Left ventricle myocardium inferior (tissue), 1 donor: ENCODE measurements around the gene PTEN. TPM values are rescaled to one million over a fixed set of nuclear protein-coding genes. Genes with fewer than 3 reads are reported as not detected.

Source experiments
- DNase-seq: peaks from one replicate; pipeline ENCODE4 v3.0.0-alpha.2; 2020
- H3K27ac ChIP-seq: fragments of 200-600 bp; replicated peaks from 2 replicates; pipeline ENCODE4 v1.8.0; 2021
- H3K27me3 ChIP-seq: fragments of 200-600 bp; 2 replicates; pipeline ENCODE4 v1.8.0; 2021; ENCODE audit warnings: low read depth
- H3K36me3 ChIP-seq: fragments of 200-600 bp; 2 replicates; pipeline ENCODE4 v1.8.0; 2021
- H3K4me1 ChIP-seq: fragments of 200-600 bp; 2 replicates; pipeline ENCODE4 v1.8.0; 2021
- H3K4me3 ChIP-seq: fragments of 200-600 bp; 2 replicates; pipeline ENCODE4 v1.8.0; 2021; ENCODE audit warnings: mild to moderate bottlenecking, moderate library complexity
- H3K9me3 ChIP-seq: fragments of 200-600 bp; replicated peaks from 2 replicates; pipeline ENCODE4 v1.8.0; 2021
- CTCF ChIP-seq: fragments of 200-600 bp; IDR thresholded peaks from 2 replicates; pipeline ENCODE4 v1.8.0; 2021; ENCODE audit warnings: antibody characterized with exemption, mild to moderate bottlenecking, borderline replicate concordance
- intact Hi-C: fragments of 100-400 bp; cut with micrococcal nuclease; formaldehyde crosslinking; loops from one replicate; pipeline ENCODE4 v1.11.0; 2022
- total RNA-seq: library from RNA; stranded (reverse); fragmentation: NEBNext Ultra II Directional; extraction: Animal tissue kit (Norgen Biotek cat#: 25700); gene quantifications from one replicate; pipeline ENCODE4 v1.2.1, GENCODE V29; 2021
- donor health status: DM: no; HTN: yes; CAD: no; lungs with severe emphysema.

Gene PTEN
- total RNA-seq, 1 donor from 2014 or later: 49.9 TPM

- intact Hi-C loops: no loop called here
- Histone ChIP-seq H3K4me1 (peaks cover 51% of the 10 kb centered on the region), H3K36me3 (peaks cover 28% of the 10 kb centered on the region), H3K27ac (peak overlapping the region; percentile 51), H3K9me3 (peaks cover 46% of the 10 kb centered on the region), H3K27me3 (no peaks in the 10 kb centered on the region), H3K4me3 (no peak overlapping the region)
- no peak for TF ChIP-seq CTCF
- no peak for DNase-seq
Measured at GRCh38 chr10:87915406-87915805, 52.0 kb downstream of the PTEN start.

DNA sequence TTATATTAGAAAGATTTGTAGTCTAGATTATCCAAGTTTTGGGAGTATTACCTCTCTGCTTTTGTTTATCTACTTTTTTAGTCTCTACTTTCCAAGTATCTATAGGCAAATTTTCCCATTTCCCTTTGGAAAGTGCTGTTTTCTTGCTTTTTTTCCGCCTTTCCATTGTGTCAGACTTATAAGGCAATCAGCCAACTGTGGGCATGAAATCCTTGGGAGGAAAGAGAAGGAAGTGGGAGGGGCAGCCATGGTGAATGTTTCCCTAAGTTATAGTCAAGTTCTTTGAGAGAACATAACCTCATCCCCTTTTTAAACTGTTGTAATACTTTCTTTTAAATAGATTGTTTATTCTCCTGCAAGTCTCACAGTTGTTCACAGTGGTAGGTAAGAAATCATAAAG is 52.6 kb downstream of the PTEN start:
- peaks cover 53% of the 10 kb centered on the region for H3K4me1 ChIP-seq
- peaks cover 40% of the 10 kb centered on the region for H3K9me3 ChIP-seq
- H3K27ac ChIP-seq: peak overlapping the region; percentile 51
- peaks cover 28% of the 10 kb centered on the region for H3K36me3 ChIP-seq
- H3K4me3 ChIP-seq: no peak overlapping the region
- no peak for DNase-seq
- intact Hi-C loops: no loop called here
- TF ChIP-seq CTCF: no peak
- H3K27me3 ChIP-seq: no peaks in the 10 kb centered on the region

DNA sequence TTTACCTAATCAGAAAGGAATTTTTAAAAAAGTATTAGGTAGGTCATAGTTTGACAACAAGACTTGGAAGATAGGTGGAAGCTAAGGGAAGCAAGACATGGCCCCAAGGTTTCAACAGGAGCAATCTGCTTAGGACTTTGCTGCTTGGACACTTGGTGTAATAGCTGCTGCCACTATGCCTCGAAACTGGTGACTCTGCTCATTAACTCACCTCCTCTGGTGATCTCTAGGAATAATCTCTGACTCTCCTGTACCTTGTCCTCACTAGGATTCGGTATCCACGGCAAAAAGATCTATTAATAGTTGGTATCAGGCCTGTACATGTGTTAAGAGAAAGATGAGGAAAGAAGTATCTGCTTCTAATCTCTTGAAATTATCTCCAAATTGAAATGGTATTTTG is 53.1 kb downstream of the PTEN start:
- H3K9me3 ChIP-seq: peaks cover 35% of the 10 kb centered on the region
- no peaks in the 10 kb centered on the region for H3K27me3 ChIP-seq
- DNase-seq: no peak
- intact Hi-C loops: no loop called here
- no peak for TF ChIP-seq CTCF
- H3K27ac ChIP-seq: peak overlapping the region; percentile 51
- peaks cover 28% of the 10 kb centered on the region for H3K36me3 ChIP-seq
- H3K4me3 ChIP-seq: no peak overlapping the region
- H3K4me1 ChIP-seq: peaks cover 58% of the 10 kb centered on the region

DNA sequence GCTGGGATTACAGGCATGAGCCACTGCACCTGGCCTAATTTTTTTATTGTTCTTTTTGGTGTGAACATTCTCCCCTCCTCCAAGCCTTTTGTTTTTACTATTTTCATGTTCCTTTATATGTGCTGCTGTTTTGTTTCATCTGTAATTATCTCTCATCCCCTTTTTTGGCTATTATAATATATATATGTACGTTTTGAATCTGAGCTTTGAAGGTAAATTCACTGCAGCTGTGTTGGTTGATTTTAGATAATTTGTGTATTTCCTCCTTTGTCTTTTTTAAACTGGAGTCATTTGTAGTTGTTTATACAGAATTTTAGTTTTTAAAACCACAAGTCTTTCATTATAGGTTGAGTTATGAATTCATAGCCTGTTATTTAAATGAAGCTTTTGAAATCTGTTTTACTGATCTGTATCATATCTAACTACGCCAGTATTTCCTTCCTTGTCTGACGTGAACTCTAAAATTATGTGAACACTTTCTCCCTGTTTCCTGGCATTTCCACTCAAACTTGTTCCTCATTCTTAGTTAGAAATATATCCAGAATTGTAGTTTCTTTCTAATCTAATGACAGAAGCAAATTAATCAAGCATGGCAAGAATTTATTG is 54.9 kb downstream of the PTEN start:
- DNase-seq: no peak
- no peaks in the 10 kb centered on the region for H3K27me3 ChIP-seq
- peak overlapping the region; percentile 10 for H3K4me3 ChIP-seq
- H3K36me3 ChIP-seq: peaks cover 15% of the 10 kb centered on the region
- peaks cover 17% of the 10 kb centered on the region for H3K9me3 ChIP-seq
- intact Hi-C loops: no loop called here
- peaks cover 77% of the 10 kb centered on the region for H3K4me1 ChIP-seq
- H3K27ac ChIP-seq: peak overlapping the region; percentile 63
- TF ChIP-seq CTCF: no peak

DNA sequence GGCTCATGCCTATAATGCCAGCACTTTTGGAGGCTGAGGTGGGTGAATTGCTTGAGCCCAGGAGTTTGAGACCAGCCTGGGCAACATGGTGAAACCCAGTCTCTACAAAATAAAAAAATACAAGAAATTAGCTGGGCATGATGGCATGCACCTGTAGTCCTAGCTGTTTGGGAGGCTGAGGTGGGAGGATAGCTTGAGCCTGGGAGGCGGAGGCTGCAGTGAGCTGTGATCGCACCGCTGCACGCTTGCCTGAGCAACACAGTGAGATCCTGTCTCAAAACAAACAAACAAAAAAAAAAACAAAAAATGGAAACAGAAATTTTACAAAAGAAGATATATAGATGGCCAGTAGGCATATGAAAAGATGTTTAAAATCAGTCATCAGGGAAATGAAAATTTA is 57.1 kb downstream of the PTEN start:
- no peaks in the 10 kb centered on the region for H3K27me3 ChIP-seq
- intact Hi-C loops: no loop called here
- no peaks in the 10 kb centered on the region for H3K36me3 ChIP-seq
- no peak for TF ChIP-seq CTCF
- DNase-seq: no peak
- no peaks in the 10 kb centered on the region for H3K9me3 ChIP-seq
- no peak overlapping the region for H3K4me3 ChIP-seq
- peaks cover 95% of the 10 kb centered on the region for H3K4me1 ChIP-seq
- no peak overlapping the region for H3K27ac ChIP-seq
